Osteoblast (primary cell): ENCODE data around the gene IGFL4. TPM values are rescaled to one million over a fixed set of nuclear protein-coding genes. Genes with fewer than 3 reads are reported as not detected.

Experiments
- DNase-seq: peaks from one replicate; pipeline ENCODE4 v3.0.0; 2011; ENCODE audit warnings: low spot score, mixed read lengths; ENCODE audit not compliant: insufficient read length; ENCODE audit errors: missing footprints
- H2AFZ ChIP-seq: 2 replicates; pipeline ENCODE4 v1.6.0; 2011; ENCODE audit warnings: mild to moderate bottlenecking, low read length
- H3K27ac ChIP-seq: 2 replicates; pipeline ENCODE4 v1.5.1; 2011; ENCODE audit warnings: mild to moderate bottlenecking, low read depth, low read length, moderate library complexity
- H3K27me3 ChIP-seq: 2 replicates; pipeline ENCODE4 v1.6.0; 2012; ENCODE audit warnings: mild to moderate bottlenecking, control low read depth, inconsistent platforms, low read length, moderate library complexity; ENCODE audit not compliant: insufficient read depth
- H3K36me3 ChIP-seq: 2 replicates; pipeline ENCODE4 v1.5.1; 2011; ENCODE audit warnings: mild to moderate bottlenecking, low read length, control low read depth, moderate library complexity; ENCODE audit not compliant: insufficient read depth
- H3K4me1 ChIP-seq: 2 replicates; pipeline ENCODE4 v1.5.1; 2011; ENCODE audit warnings: mild to moderate bottlenecking, low read length, control low read depth, moderate library complexity; ENCODE audit not compliant: insufficient read depth
- H3K4me2 ChIP-seq: 2 replicates; pipeline ENCODE4 v1.6.0; 2011; ENCODE audit warnings: mild to moderate bottlenecking, low read length; ENCODE audit not compliant: insufficient read depth
- H3K4me3 ChIP-seq: fragments of 200-600 bp; sonication (generic); 3 replicates; pipeline ENCODE4 v1.5.1; 2012; ENCODE audit warnings: mild to moderate bottlenecking, low read length, inconsistent platforms; ENCODE audit not compliant: insufficient read depth
- H3K79me2 ChIP-seq: 2 replicates; pipeline ENCODE4 v1.6.0; 2012; ENCODE audit warnings: mild to moderate bottlenecking, low read length, control low read depth, inconsistent platforms; ENCODE audit not compliant: insufficient read depth
- H3K9me3 ChIP-seq: 2 replicates; pipeline ENCODE4 v1.5.1; 2011; ENCODE audit warnings: low read depth, low read length, control low read depth
- H4K20me1 ChIP-seq: 2 replicates; pipeline ENCODE4 v1.6.0; 2012; ENCODE audit warnings: mild to moderate bottlenecking, low read length, control low read depth; ENCODE audit not compliant: insufficient read depth
- total RNA-seq: library from RNA; depleted of rRNA; stranded (reverse); fragments of >200 nt; gene quantifications from 2 replicates; pipeline ENCODE4 v1.2.3, GENCODE V29; 2012
- TF ChIP-seq, protein P1 (sequence below): IDR thresholded peaks from 2 replicates; pipeline ENCODE4 v1.5.1; 2011; ENCODE audit warnings: mild to moderate bottlenecking, low read depth, low read length, moderate library complexity; ENCODE audit errors: extremely low read depth

Gene IGFL4
- total RNA-seq, 1 donor: not detected

GRCh38 chr19:46085888-46086287 is 45.1 kb upstream of the IGFL4 start:
- Histone ChIP-seq H3K36me3 (no peaks in the 10 kb centered on the region), H3K27ac (no peak overlapping the region), H3K79me2 (no peaks in the 10 kb centered on the region), H3K9me3 (peaks cover 12% of the 10 kb centered on the region), H3K27me3 (peaks cover 55% of the 10 kb centered on the region), H3K4me2 (no peak overlapping the region), H4K20me1 (peaks cover under 1% of the 10 kb centered on the region), H2AFZ (no peak overlapping the region), H3K4me1 (peaks cover 8% of the 10 kb centered on the region), H3K4me3 (no peak overlapping the region)
- TF ChIP-seq, protein P1, sequence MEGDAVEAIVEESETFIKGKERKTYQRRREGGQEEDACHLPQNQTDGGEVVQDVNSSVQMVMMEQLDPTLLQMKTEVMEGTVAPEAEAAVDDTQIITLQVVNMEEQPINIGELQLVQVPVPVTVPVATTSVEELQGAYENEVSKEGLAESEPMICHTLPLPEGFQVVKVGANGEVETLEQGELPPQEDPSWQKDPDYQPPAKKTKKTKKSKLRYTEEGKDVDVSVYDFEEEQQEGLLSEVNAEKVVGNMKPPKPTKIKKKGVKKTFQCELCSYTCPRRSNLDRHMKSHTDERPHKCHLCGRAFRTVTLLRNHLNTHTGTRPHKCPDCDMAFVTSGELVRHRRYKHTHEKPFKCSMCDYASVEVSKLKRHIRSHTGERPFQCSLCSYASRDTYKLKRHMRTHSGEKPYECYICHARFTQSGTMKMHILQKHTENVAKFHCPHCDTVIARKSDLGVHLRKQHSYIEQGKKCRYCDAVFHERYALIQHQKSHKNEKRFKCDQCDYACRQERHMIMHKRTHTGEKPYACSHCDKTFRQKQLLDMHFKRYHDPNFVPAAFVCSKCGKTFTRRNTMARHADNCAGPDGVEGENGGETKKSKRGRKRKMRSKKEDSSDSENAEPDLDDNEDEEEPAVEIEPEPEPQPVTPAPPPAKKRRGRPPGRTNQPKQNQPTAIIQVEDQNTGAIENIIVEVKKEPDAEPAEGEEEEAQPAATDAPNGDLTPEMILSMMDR: no peak
- no peak for DNase-seq

- no peak overlapping the region for H3K4me2 ChIP-seq
Measured at GRCh38 chr19:46082728-46083050, 41.9 kb upstream of the IGFL4 start.

GRCh38 chr19:46081928-46082727 is 41.3 kb upstream of the IGFL4 start:
- Histone ChIP-seq H3K4me1 (peaks cover 25% of the 10 kb centered on the region), H4K20me1 (peaks cover 5% of the 10 kb centered on the region), H3K27ac (no peak overlapping the region), H2AFZ (no peak overlapping the region), H3K36me3 (no peaks in the 10 kb centered on the region), H3K27me3 (peaks cover 38% of the 10 kb centered on the region), H3K79me2 (no peaks in the 10 kb centered on the region), H3K4me2 (no peak overlapping the region), H3K4me3 (no peak overlapping the region), H3K9me3 (peaks cover 12% of the 10 kb centered on the region)
- TF ChIP-seq, protein P1: peak; percentile 63
- DNase-seq: peak; percentile 56

More at GRCh38 chr19:46082728-46083050, 41.9 kb upstream of the IGFL4 start:
- Histone ChIP-seq H2AFZ (no peak overlapping the region), H3K4me1 (peaks cover 20% of the 10 kb centered on the region), H3K27ac (no peak overlapping the region), H3K36me3 (no peaks in the 10 kb centered on the region), H3K79me2 (no peaks in the 10 kb centered on the region), H3K4me3 (no peak overlapping the region), H3K9me3 (peaks cover 12% of the 10 kb centered on the region), H4K20me1 (peaks cover 5% of the 10 kb centered on the region), H3K27me3 (peaks cover 33% of the 10 kb centered on the region)
- DNase-seq: no peak
- TF ChIP-seq, protein P1: no peak

DNA sequence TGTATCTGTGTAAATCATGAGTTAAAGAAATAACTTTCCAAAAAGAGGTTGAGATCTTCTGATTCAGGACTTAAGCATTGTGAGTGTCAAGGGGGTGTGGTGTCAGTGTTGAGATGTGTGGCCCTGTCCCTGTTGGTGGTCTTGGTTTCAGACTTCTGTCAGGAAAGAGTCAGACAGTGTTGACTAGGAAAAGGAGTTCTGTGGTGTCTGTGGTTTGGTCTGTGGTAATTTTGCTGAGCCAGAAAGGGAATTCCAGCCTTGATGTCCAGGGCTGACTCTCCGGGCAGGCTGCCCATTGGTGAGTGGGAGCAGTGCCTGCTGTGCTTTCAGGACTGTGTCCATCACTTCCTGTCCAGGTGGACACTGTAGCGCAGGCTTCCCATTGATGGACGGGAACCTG is 39.8 kb upstream of the IGFL4 start:
- no peak overlapping the region for H3K27ac ChIP-seq
- H3K79me2 ChIP-seq: no peaks in the 10 kb centered on the region
- no peak overlapping the region for H3K4me3 ChIP-seq
- H3K27me3 ChIP-seq: peaks cover 50% of the 10 kb centered on the region
- H3K4me1 ChIP-seq: peaks cover 25% of the 10 kb centered on the region
- H2AFZ ChIP-seq: no peak overlapping the region
- H4K20me1 ChIP-seq: peaks cover 5% of the 10 kb centered on the region
- DNase-seq: peak; percentile 86
- H3K36me3 ChIP-seq: no peaks in the 10 kb centered on the region
- TF ChIP-seq, protein P1: no peak
- H3K4me2 ChIP-seq: no peak overlapping the region
- peaks cover 6% of the 10 kb centered on the region for H3K9me3 ChIP-seq
